Spleen (tissue), 11 donors: ENCODE data around the gene PTPRK. TPM values are rescaled to one million over a fixed set of nuclear protein-coding genes. Genes with fewer than 3 reads are reported as not detected.

Source experiments
- DNase-seq: peaks from one replicate; pipeline ENCODE4 v3.0.0-alpha.2; 2020
- H3K27ac ChIP-seq, 8 donors: fragments of 200-600 bp; sonication (generic) in 7 of 8; 1 replicate in 4 of 8; 2 replicates in 4 of 8; pipeline versions ENCODE4 v1.5.0 to v1.8.0; 2016 to 2021; ENCODE audit warnings: inconsistent platforms in 4 of 8, mild to moderate bottlenecking in 4 of 8, moderate library complexity in 1 of 8
- H3K27me3 ChIP-seq, 7 donors: fragments of 200-600 bp; sonication (generic) in 6 of 7; replicated peaks in 1 of 7; 1 replicate in 4 of 7; 2 replicates in 3 of 7; pipeline versions ENCODE4 v1.5.0 to v1.8.0; 2016 to 2021; ENCODE audit warnings: inconsistent platforms in 3 of 7, mild to moderate bottlenecking in 1 of 7
- H3K36me3 ChIP-seq, 6 donors: fragments of 200-600 bp; sonication (generic) in 5 of 6; 1 replicate in 4 of 6; 2 replicates in 2 of 6; pipeline versions ENCODE4 v1.5.0 to v1.8.0; 2016 to 2021; ENCODE audit warnings: inconsistent platforms in 2 of 6
- H3K4me1 ChIP-seq, 6 donors: fragments of 200-600 bp; sonication (generic) in 5 of 6; 1 replicate in 3 of 6; 2 replicates in 3 of 6; pipeline versions ENCODE4 v1.5.0 to v1.8.0; 2016 to 2021; ENCODE audit warnings: inconsistent platforms in 3 of 6
- H3K4me3 ChIP-seq, 8 donors: fragments of 200-600 bp; sonication (generic) in 7 of 8; 1 replicate in 4 of 8; 2 replicates in 4 of 8; pipeline versions ENCODE4 v1.5.0 to v1.8.0; 2016 to 2021; ENCODE audit warnings: inconsistent platforms in 4 of 8, mild to moderate bottlenecking in 4 of 8, moderate library complexity in 2 of 8
- H3K9me3 ChIP-seq, 8 donors: fragments of 200-600 bp; sonication (generic) in 7 of 8; 1 replicate in 4 of 8; 2 replicates in 4 of 8; pipeline versions ENCODE4 v1.5.0 to v1.8.0; 2016 to 2021; ENCODE audit warnings: inconsistent platforms in 4 of 8
- CTCF ChIP-seq, 11 experiments: fragments of 200-600 bp in 7 of 11; fragments of 450-650 bp in 4 of 11; sonication (generic) in 4 of 11; IDR thresholded peaks in 8 of 11; conservative IDR thresholded peaks in 3 of 11; 1 replicate in 7 of 11; 2 replicates in 4 of 11; pipeline versions ENCODE4 v1.4.0 to v1.8.0; 2016 to 2021; ENCODE audit warnings: antibody characterized with exemption in 11 of 11, inconsistent platforms in 4 of 11, mild to moderate bottlenecking in 1 of 11
- POLR2A ChIP-seq, 3 donors: fragments of 450-650 bp; IDR thresholded peaks; one replicate each; pipeline ENCODE4 v1.5.1; 2017; ENCODE audit warnings: antibody characterized with exemption in 3 of 3, mild to moderate bottlenecking in 1 of 3
- POLR2AphosphoS5 ChIP-seq, 3 donors: sonication (generic); formaldehyde crosslinking; IDR thresholded peaks; one replicate each; pipeline ENCODE4 v1.5.1; 2017; ENCODE audit warnings: antibody characterized with exemption in 3 of 3
- WGBS, 5 donors: extraction: QIAGEN DNeasy Blood & Tissue Kit in 3 of 5; methylation state at CpG; one replicate each; pipeline versions ENCODE4 v1.1.5 to v1.1.7; 2013 to 2018; 5-methylcytosine and 5-hydroxymethylcytosine counted together
- intact Hi-C: fragments of 100-400 bp; cut with DNase I; formaldehyde crosslinking; loops from one replicate; pipeline ENCODE4 v1.15.0; 2023; ENCODE audit warnings: low total_unique reads
- polyA plus RNA-seq, 3 donors: library from polyadenylated mRNA; stranded (reverse); fragments of 200-250 nt; gene quantifications; one replicate each; pipeline ENCODE4 v1.2.1, GENCODE V29; 2013
- total RNA-seq, 7 donors: library from RNA; depleted of rRNA in 3 of 7; stranded (reverse); fragments of >200 nt in 3 of 7; fragmentation: NEBNext Ultra II Directional in 4 of 7; extraction: Animal tissue kit (Norgen Biotek cat#: 25700) in 4 of 7; gene quantifications; one replicate each; pipeline versions ENCODE4 v1.1.0 to v1.2.1, GENCODE V29; 2016 to 2021
- donor health status: healthy with polysubstance abuse.
- donor health status: DM: no; HTN: no; CAD: no; lungs with moderate emphysema.
- donor health status: DM: no; HTN: no; CAD: no.
- donor health status: Bipolar disorder and iron deficiency.
- donor health status: healthy.
- donor health status: DM: no; HTN: no; CAD: no.
- donor health status: DM: yes; HTN: yes; CAD: no.

The PTPRK gene
- total and polyA plus RNA-seq, 10 donors = 3.3 to 67.8 (median 34.0) TPM

GRCh38 chr6:128138694-128139093 lies 381.7 kb downstream of the PTPRK start:
- WGBS, 5 donors = 90 to 97% (median 94%) methylated on average over 1 of the region's 1 CpG
- no peak overlapping the region for H3K4me3 ChIP-seq
- intact Hi-C loops = no loop called here
- H3K36me3 ChIP-seq = no peaks in the 10 kb centered on the region
- H3K27ac ChIP-seq = no peak overlapping the region
- no peaks in the 10 kb centered on the region for H3K9me3 ChIP-seq
- H3K4me1 ChIP-seq = no peaks in the 10 kb centered on the region
- DNase-seq = no peak
- TF ChIP-seq POLR2AphosphoS5 (IDR thresholded peaks at IDR 0.05) = no peak
- no peak for TF ChIP-seq CTCF (IDR thresholded peaks at IDR 0.05 in 8 of 11, conservative IDR thresholded peaks at IDR 0.05 in 3 of 11)
- TF ChIP-seq POLR2A (IDR thresholded peaks at IDR 0.05) = no peak
- H3K27me3 ChIP-seq = no peaks in the 10 kb centered on the region

- TF ChIP-seq POLR2AphosphoS5 (IDR thresholded peaks at IDR 0.05) (no peak), CTCF (IDR thresholded peaks at IDR 0.05 in 8 of 11, conservative IDR thresholded peaks at IDR 0.05 in 3 of 11) (no peak), POLR2A (IDR thresholded peaks at IDR 0.05) (no peak)
Observed at GRCh38 chr6:128135325-128135724, 385.1 kb downstream of the PTPRK start.

GRCh38 chr6:128131566-128131965 lies 388.8 kb downstream of the PTPRK start:
- H3K9me3 ChIP-seq = no peaks in the 10 kb centered on the region
- 64 to 78% (median 66%) methylated on average over 3 of the region's 3 CpGs for WGBS, 5 donors
- H3K4me1 ChIP-seq = no peaks in the 10 kb centered on the region
- no peaks in the 10 kb centered on the region for H3K36me3 ChIP-seq
- H3K27me3 ChIP-seq = no peaks in the 10 kb centered on the region
- no peak for DNase-seq
- no peak overlapping the region for H3K4me3 ChIP-seq
- H3K27ac ChIP-seq = no peak overlapping the region
- no peak for TF ChIP-seq CTCF (IDR thresholded peaks at IDR 0.05 in 8 of 11, conservative IDR thresholded peaks at IDR 0.05 in 3 of 11)
- no peak for TF ChIP-seq POLR2AphosphoS5 (IDR thresholded peaks at IDR 0.05)
- no peak for TF ChIP-seq POLR2A (IDR thresholded peaks at IDR 0.05)
- intact Hi-C loops = no loop called here

More at GRCh38 chr6:128135325-128135724, 385.1 kb downstream of the PTPRK start:
- Histone ChIP-seq H3K27me3 (no peaks in the 10 kb centered on the region), H3K4me3 (no peak overlapping the region), H3K4me1 (no peaks in the 10 kb centered on the region), H3K36me3 (no peaks in the 10 kb centered on the region), H3K9me3 (no peaks in the 10 kb centered on the region), H3K27ac (no peak overlapping the region)
- intact Hi-C loops = no loop called here
- no peak for DNase-seq

GRCh38 chr6:128131036-128131435 lies 389.4 kb downstream of the PTPRK start:
- H3K27me3 ChIP-seq = no peaks in the 10 kb centered on the region

More at GRCh38 chr6:128131036-128131435, 389.4 kb downstream of the PTPRK start:
- intact Hi-C loops = no loop called here
- Histone ChIP-seq H3K9me3 (no peaks in the 10 kb centered on the region), H3K4me3 (no peak overlapping the region), H3K4me1 (no peaks in the 10 kb centered on the region), H3K27ac (no peak overlapping the region), H3K36me3 (no peaks in the 10 kb centered on the region)
- 89 to 97% (median 94%) methylated on average over 4 of the region's 4 CpGs for WGBS, 5 donors
- no peak for DNase-seq
- TF ChIP-seq POLR2A (IDR thresholded peaks at IDR 0.05) (no peak), CTCF (IDR thresholded peaks at IDR 0.05 in 8 of 11, conservative IDR thresholded peaks at IDR 0.05 in 3 of 11) (no peak), POLR2AphosphoS5 (IDR thresholded peaks at IDR 0.05) (no peak)
